DMS79 (cell line): Measurements from ENCODE around the gene FABP7.
"Not testable (repeated sequence)": the region's sequence is repeated elsewhere in the genome, so short reads cannot be mapped to it uniquely, and the experiment has no call there.

Experiments used
- DNase-seq: peaks from one replicate; lab custom pipeline; 2025; lab: John Stamatoyannopoulos, UW

FABP7 gene

DNA sequence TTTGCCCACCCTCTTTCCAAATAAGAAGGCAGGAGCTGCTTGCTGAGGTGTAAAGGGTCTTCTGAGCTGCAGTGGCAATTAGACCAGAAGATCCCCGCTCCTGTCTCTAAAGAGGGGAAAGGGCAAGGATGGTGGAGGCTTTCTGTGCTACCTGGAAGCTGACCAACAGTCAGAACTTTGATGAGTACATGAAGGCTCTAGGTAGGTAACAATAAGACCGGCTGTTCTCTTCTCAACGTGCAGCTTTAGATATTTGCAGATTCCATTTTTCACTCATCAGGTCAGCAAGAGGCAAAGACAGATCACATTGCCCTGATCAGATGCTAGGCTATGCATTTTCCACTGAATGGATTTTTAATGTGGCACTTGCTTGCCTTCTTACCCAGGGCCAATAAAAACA is at the start of gene FABP7:
Gene FABP7, plus strand, starts transcription at position 50 of the 400 bp plus-strand sequence. Its CDS starts 79 bp downstream, at position 129.
- DNase-seq = no peak

- no peak for DNase-seq
Observed at GRCh38 chr6:122730334-122730733, 49.2 kb upstream of the FABP7 start.

GRCh38 chr6:122730775-122731386 is 48.6 kb upstream of the FABP7 start:
- DNase-seq = peak; percentile 36

DNA sequence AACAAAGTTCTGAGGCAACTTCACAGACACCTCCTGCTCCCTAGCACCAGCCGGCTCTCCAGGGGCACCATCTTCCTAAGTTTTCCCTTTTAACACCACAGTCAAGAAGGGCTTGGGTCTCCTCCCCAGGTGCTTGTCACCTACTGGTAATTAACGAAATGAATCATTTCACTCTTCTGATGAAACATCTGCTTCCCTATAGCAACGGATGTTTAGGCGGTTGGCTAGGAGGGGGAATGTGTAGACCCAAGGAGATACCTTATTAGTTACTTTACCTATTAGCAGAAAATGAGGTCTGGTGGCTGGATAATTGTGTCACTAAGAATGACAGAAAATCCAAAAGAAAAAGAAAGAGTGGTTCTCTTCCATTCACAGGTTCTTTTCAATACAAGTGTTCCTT is 46.3 kb upstream of the FABP7 start:
- no peak for DNase-seq

DNA sequence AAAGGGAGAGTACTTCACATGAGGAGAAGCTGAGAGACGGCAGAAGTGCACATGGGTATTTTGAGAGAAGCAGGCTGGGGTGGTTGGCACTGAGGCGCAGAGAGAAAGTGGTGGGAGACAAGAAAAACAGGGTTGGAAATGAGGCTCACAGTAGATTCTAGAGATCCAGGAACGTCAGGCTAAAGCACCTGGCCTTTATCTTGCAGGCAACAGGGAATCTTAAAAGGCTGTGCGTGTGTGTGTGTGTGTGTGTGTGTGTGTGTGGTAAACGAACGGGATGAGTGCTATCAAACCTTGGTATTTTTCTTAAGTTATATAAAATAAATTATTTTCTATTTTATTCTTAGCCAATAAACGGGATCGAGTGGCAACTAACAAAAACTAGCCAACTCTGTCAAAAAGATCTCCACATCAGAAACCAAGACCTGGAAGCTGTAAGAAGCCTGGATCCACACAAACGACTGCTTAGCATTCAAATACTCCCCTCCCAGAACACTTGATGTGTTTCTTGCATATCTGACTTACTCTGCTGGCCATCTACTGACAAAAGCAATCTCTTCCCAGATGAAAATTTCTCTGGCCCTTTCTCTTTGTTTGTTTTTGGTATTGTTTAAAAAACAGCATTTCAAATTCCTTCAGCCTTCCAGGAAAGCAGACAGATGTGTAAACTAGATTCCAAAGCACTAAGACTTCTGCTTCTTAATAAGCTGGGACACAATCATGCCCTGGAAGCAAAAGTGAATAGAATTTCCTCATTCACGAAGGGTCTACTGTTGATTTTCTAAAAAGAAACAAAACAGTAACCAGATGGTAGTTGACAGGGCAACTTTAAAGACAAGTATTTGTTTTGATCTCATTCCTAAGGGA is 44.8 kb upstream of the FABP7 start:
- DNase-seq = no peak

- DNase-seq = peak; percentile 70
Observed at GRCh38 chr6:122735582-122735981, 43.9 kb upstream of the FABP7 start.

DNA sequence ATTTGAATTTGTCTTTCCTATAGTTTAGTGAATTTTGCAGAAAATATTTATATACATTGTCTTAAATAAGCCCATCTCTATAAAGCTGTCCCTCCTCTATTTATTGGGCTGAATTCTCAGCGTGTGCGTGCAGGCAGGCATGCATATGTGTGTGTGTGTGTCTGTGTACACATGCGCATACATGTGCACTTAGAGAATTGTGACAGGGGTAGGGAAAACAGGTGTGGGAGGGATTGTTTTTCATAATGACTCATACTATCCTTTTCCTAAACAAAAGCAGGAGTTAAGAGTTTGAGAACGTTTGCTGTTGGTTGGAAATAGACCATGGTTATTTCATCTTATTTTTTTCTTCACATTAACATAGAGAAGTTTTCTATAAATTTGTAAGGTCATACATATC is 43.4 kb upstream of the FABP7 start:
- DNase-seq = peak; percentile 37

GRCh38 chr6:122736616-122737015 is 42.9 kb upstream of the FABP7 start:
- no peak for DNase-seq

DNA sequence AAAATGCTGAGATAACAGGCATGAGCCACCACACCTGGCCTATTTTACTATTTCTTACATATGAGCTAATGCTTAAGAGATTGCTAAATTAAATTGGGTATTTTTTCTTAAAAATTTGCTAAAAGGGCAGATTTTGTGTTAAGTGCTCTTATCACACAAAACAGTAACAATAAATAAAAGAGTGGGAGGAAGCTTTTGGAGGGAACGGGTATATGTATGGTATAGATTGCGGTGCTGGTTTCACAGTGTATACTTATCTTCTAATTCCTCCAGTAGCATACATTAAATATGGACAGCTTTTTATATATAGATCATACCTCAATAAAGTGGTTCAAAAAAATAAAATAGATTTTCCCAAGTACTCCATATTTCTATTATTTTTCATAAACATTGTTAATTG is 39.4 kb upstream of the FABP7 start:
- DNase-seq = no peak

- no peak for DNase-seq
Observed at GRCh38 chr6:122740936-122741335, 38.6 kb upstream of the FABP7 start.

- DNase-seq = peak; percentile 36
Observed at GRCh38 chr6:122744247-122744646, 35.3 kb upstream of the FABP7 start.

DNA sequence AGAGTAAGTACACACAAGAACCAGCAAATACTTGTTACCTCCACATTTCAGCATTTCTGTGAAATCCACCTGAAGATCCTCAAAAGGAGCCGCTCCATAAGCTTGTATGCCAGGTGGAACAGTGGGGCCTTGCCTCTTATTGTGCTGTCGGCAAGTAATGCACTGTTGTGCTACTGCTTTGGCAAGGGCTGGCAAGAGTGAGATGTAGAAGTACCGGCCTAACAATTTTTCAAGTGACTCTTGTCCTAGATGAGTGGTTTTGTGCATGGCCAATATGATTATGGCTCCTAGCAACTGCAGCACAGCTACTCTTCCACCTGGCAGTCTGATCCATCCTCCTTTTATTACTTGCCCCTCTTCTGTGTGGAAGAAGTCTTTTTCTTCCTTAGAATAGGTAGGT is 34.7 kb upstream of the FABP7 start:
- DNase-seq = peak; percentile 97

DNA sequence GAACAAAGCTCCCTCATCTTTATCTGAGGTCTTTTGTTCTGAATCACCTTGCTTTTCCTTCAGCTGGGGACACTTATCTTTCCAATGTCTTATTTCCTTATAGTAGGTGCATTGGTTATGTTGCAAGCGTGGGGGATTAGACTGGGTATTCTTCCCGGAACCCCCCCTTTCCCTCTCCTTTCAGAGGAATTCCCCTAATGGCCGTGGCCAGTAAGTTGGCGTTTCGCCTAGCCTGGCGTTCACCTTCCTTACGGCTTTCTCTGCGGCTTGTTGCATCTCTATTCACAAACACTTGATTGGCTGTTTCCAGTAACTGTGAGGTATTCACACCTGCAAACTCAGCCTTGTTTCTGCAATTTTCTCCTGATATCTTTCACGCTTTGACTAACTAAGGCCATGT is 32.8 kb upstream of the FABP7 start:
- DNase-seq = no peak

DNA sequence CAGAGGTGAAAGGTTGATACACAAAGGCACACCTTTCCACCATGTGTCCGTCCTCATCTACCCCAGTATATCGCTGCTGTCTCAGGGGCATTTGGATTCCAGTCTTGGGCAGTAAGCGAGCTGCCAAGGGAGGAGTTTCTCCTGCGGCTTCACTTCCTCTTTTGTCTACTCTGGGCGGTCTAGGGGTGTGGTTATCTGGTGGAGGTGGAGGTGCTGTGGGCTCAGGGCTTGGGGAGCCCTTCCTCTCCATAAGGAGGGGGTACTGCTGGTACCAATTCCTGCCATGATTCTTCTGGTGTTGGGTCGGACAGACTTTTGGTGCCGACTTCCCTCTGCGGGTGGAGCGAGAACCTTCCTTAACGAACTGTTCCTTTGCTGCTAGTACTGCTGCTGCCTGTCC is 31.9 kb upstream of the FABP7 start:
- DNase-seq = no peak

DNA sequence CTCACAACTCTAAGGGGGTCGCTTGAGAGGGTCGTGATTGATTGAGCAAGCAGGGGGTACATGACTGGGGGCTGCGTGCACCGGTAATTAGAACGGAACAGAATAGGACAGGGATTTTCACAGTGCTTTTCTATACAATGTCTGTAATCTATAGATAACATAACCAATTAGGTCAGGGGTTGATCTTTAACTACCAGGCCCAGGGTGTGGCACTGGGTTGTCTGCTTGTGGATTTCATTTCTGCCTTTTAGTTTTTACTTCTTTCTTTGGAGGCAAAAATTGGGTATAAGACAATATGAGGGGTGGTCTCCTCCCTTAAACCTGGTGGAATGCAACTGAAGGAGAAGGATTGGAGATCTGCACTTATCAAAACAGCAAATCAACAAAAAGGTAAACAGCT is 30.6 kb upstream of the FABP7 start:
- DNase-seq = not testable (repeated sequence)

- no peak for DNase-seq
Observed at GRCh38 chr6:122749451-122750050, 30.0 kb upstream of the FABP7 start.

DNA sequence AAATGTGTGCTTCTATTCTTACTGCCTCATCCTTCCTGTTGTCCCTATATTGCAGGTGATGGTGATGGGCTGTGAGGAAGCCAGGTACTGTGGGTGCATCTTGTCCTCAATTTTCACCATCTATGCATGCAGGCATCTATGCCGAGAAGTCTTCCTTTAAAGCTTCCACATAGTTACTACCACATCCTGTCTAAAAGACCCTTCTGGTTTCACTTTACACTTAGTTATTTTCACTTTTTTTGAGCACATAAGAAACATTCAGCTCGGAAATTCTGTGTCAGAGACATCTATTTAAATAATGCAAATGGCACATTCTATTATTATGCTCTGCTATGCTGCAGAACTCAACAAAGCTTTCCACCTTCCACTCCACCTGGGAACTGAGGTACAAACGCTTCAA is 28.2 kb upstream of the FABP7 start:
- no peak for DNase-seq

- no peak for DNase-seq
Observed at GRCh38 chr6:122752459-122752858, 27.1 kb upstream of the FABP7 start.

DNA sequence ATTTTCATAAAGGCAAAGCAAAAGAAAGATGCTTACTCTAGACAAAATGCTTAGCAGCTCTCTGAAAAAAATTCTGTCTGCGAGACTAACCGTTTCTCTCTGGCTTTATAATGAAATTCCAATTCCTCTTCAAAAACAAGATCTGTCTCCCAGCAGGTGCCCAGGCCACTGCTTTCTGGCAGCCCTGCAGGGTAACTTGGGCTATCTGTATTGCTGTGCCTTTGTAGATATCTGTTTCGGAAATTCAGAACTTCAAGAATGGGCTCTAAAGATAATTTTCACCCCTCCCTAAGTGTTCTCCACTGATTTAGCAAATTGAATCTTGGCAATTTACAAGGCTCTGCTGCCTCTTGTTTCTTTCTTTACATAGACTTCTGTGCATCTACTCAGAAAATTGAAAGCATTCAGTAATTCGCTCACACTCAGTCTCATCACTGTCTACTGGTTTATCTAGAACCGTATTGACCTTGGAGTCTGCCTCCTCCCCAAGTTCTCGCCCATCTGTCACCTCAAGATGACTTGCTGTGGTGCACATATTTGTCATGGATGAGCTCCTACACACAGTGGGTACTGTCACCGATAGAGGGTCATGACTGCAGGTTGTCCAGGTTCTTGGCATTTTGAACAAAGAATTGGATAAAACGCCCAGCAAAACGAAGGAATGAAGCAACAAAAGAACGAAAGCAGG is 26.4 kb upstream of the FABP7 start:
- no peak for DNase-seq

GRCh38 chr6:122753688-122754056 is 25.8 kb upstream of the FABP7 start:
- peak; percentile 70 for DNase-seq

DNA sequence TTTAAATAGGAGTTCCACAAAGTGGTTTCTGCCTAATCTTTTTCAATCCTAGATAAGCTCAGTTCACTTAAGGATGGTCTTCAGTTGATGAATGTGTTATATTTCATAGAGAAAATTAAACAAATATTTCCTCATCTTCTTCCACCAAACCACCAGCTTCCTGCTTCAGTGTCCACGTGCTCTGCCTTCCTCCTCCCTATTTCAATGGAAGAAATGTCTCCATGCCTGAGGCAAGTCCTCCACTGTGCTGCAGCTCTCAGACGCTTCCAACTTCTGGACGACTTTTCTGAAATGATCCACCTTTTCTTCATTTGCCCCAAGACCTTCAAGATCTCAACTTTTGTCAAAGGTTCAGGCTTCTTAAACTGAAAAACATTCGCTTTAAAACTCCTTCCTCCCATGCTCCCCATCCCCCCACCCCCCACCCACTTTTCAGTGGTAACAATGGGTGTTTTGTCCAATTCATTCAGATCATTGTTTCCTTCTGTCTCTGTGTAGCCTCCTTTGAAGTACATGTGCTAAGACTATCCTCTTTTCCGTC is 25.3 kb upstream of the FABP7 start:
- no peak for DNase-seq

GRCh38 chr6:122755901-122756300 is 23.6 kb upstream of the FABP7 start:
- DNase-seq = no peak
